Heart right ventricle (tissue), 16 donors: ENCODE measurements around the gene NLGN3. TPM values are rescaled to one million over a fixed set of nuclear protein-coding genes. Genes with fewer than 3 reads are reported as not detected.
A peak's percentile ranks its signal among the peaks of the same experiment; 100 is the strongest.

Experiments
- ATAC-seq, 8 donors: fragments of 200-7000 bp; cut with Tn5 transposase; one replicate each; pipeline ENCODE4 v1.9.1; 2020; ENCODE audit warnings: mild to moderate bottlenecking in 8 of 8, moderate library complexity in 8 of 8, moderate number of reproducible peaks in 1 of 8
- DNase-seq, 2 donors: peaks; one replicate each; pipeline ENCODE4 v3.0.0-alpha.2; 2020
- H3K27ac ChIP-seq, 10 donors: fragments of 200-600 bp; sonication (generic) in 2 of 10; one replicate each; pipeline versions ENCODE4 v1.5.0 to v1.8.0; 2020 to 2022; ENCODE audit warnings: mild to moderate bottlenecking in 3 of 10
- H3K27me3 ChIP-seq, 7 donors: fragments of 200-600 bp; one replicate each; pipeline ENCODE4 v1.8.0; 2021 to 2022; ENCODE audit warnings: mild to moderate bottlenecking in 2 of 7
- H3K36me3 ChIP-seq, 9 donors: fragments of 200-600 bp; sonication (generic) in 1 of 9; one replicate each; pipeline versions ENCODE4 v1.5.0 to v1.8.0; 2020 to 2022; ENCODE audit warnings: mild to moderate bottlenecking in 2 of 9
- H3K4me1 ChIP-seq, 9 donors: fragments of 200-600 bp; sonication (generic) in 1 of 9; one replicate each; pipeline versions ENCODE4 v1.5.0 to v1.8.0; 2020 to 2022; ENCODE audit warnings: mild to moderate bottlenecking in 4 of 9
- H3K4me3 ChIP-seq, 10 donors: fragments of 200-600 bp; sonication (generic) in 2 of 10; one replicate each; pipeline versions ENCODE4 v1.5.0 to v1.8.0; 2020 to 2022; ENCODE audit warnings: mild to moderate bottlenecking in 7 of 10, moderate library complexity in 2 of 10
- H3K9me3 ChIP-seq, 11 donors: fragments of 200-600 bp in 10 of 11; sonication (generic) in 2 of 11; one replicate each; pipeline versions ENCODE4 v1.5.0 to v1.8.0; 2013 to 2022; ENCODE audit warnings: mild to moderate bottlenecking in 2 of 11, control low read depth in 1 of 11, moderate library complexity in 1 of 11
- CTCF ChIP-seq, 9 donors: fragments of 200-600 bp; sonication (generic) in 2 of 9; IDR thresholded peaks; one replicate each; pipeline versions ENCODE4 v1.5.0 to v1.8.0; 2021 to 2022; ENCODE audit warnings: antibody characterized with exemption in 9 of 9, mild to moderate bottlenecking in 5 of 9, moderate library complexity in 1 of 9
- WGBS, 2 donors: extraction: QIAGEN DNeasy Blood & Tissue Kit; methylation state at CpG; one replicate each; pipeline ENCODE4 v1.1.7; 2013; ENCODE audit warnings: inconsistent platforms in 1 of 2; 5-methylcytosine and 5-hydroxymethylcytosine counted together
- intact Hi-C, 10 donors: fragments of 100-400 bp; cut with DNase I; formaldehyde crosslinking; loops; one replicate each; pipeline versions ENCODE4 v1.11.1 to v1.14.2; 2022
- long read RNA-seq, 3 donors: library from polyadenylated mRNA; unstranded; transcript quantifications; one replicate each; pipeline ENCODE4 v2.0.0, GENCODE V29; 2020 to 2021
- polyA plus RNA-seq, 2 donors: library from polyadenylated mRNA; stranded (reverse); fragments of 200-250 nt; gene quantifications; one replicate each; pipeline ENCODE4 v1.2.3, GENCODE V29; 2013
- total RNA-seq, 10 donors: library from RNA; stranded (reverse); fragmentation: NEBNext Ultra II Directional in 3 of 10; extraction: Animal tissue kit (Norgen Biotek cat#: 25700) in 3 of 10; gene quantifications; one replicate each; pipeline versions ENCODE4 v1.2.1 to v1.2.4, GENCODE V29; 2021 to 2023
- donor health status: Arrhythmogenic right ventricular cardiomyopathy.
- donor health status: ischemic (EF 13 %, LVEDD 7.1; RV severe dilation, severe dysfunction).
- donor health status: healthy with polysubstance abuse.
- donor health status: DM: no; HTN: yes; CAD: no.
- donor health status: DM: no; HTN: no; CAD: no.
- donor health status: ischemic (EF 25% LVEDD 6.9; RV normal size, moderate dysfunction).
- donor health status: ischemic (EF 25% LVEDD 5.7; RV mildly dilated, moderate dysfunction).
- donor health status: healthy.
- donor health status: DM: yes; HTN: yes; CAD: no.
- donor health status: Ischemic cardiomyopathy.
- donor health status: ischemic (EF 35%, LVEDD 5.7; RV mildly dilated, moderate dysfunction).
- donor health status: nonischemic (EF 11% LVEDD 7.7; RV severe dilation, severe dysfunction).
- donor health status: DM: yes; HTN: yes; CAD: no.
- donor health status: PGD.
- donor health status: ischemic (EF 29% LVEDD 5.4; RV normal size, mild dysfunction).
- donor health status: nonischemic (EF 23%, LVEDD 6.1; RV moderate dilation, normal function).

The NLGN3 gene
- total RNA-seq (under 1 TPM; 0.23 to 0.94 (median 0.55) TPM), polyA plus RNA-seq (under 1 TPM; 0.16 to 0.51 TPM)
- long read RNA-seq, donor 1, result 0 reads
- long read RNA-seq, donor 2, partial matches to known transcripts, result 0 of 1 reads
- long read RNA-seq, donor 2, other reads (novel, unspliced or antisense), result 1 of 1 reads
- long read RNA-seq, donor 3, partial matches to known transcripts, result 0 of 1 reads
- long read RNA-seq, donor 3, other reads (novel, unspliced or antisense), result 1 of 1 reads

- DNase-seq (peak in 1 of 2 donors; percentile 14), ATAC-seq (peak in 2 of 8 donors; percentile 14 to 59)
- H3K4me1 ChIP-seq, result peaks cover 0 to 25% (median 5%) of the 10 kb centered on the region in 9 donors
- intact Hi-C loops, result no loop called here
- peak within 1 kb of the TSS in 6 of 10 donors; percentile 24 to 37 (median 32) for H3K4me3 ChIP-seq
- TF ChIP-seq CTCF (IDR thresholded peaks at IDR 0.05), result no peak
- H3K27ac ChIP-seq, result no peak within 1 kb of the TSS
- peaks cover 0 to 7% (median 0%) of the 10 kb centered on the region in 7 donors for H3K27me3 ChIP-seq
- 5 to 6% methylated on average over 18 to 28 of the region's 28 CpGs for WGBS, 2 donors
- H3K9me3 ChIP-seq, result no peaks in the 10 kb centered on the region
- H3K36me3 ChIP-seq, result peaks cover 0 to 31% (median 0%) of the 10 kb centered on the region in 9 donors
Observed at GRCh38 chrX:71144651-71145050, at the start of gene NLGN3. Gene NLGN3, plus strand, starts transcription at chrX:71144841. Its CDS starts 2,909 bp downstream, at chrX:71147750.

- Histone ChIP-seq H3K4me3 (peak overlapping the region; percentile 14 to 67 (median 62)), H3K9me3 (no peaks in the 10 kb centered on the region), H3K4me1 (peaks cover 0 to 20% (median 9%) of the 10 kb centered on the region in 9 donors), H3K36me3 (no peaks in the 10 kb centered on the region), H3K27ac (peak overlapping the region in 2 of 10 donors; percentile 71 to 77), H3K27me3 (peaks cover 0 to 33% (median 0%) of the 10 kb centered on the region in 7 donors)
- ATAC-seq (peak in 1 of 8 donors; percentile 4), DNase-seq (no peak)
- intact Hi-C loops, result loop anchor here in 2 of 10 donors (5.0 kb wide), 2 partner anchors 37 to 87 kb away; no protein-coding TSS in a partner anchor
- 11 to 16% methylated on average over 6 of the region's 6 CpGs for WGBS, 2 donors
- TF ChIP-seq CTCF (IDR thresholded peaks at IDR 0.05), result no peak
Observed at GRCh38 chrX:71095033-71095432, 49.6 kb upstream of the NLGN3 start.

GRCh38 chrX:71095555-71095980 lies 49.1 kb upstream of the NLGN3 start, which contains the start of gene FOXO4:
Gene FOXO4, plus strand, starts transcription at chrX:71095851. Its CDS starts 678 bp downstream, at chrX:71096529.
- Histone ChIP-seq H3K4me3 (peak within 1 kb of the TSS; percentile 41 to 67 (median 62)), H3K27ac (peak within 1 kb of the TSS in 9 of 10 donors; percentile 6 to 77 (median 48)), H3K36me3 (no peaks in the 10 kb centered on the region), H3K4me1 (peaks cover 0 to 20% (median 9%) of the 10 kb centered on the region in 9 donors), H3K9me3 (no peaks in the 10 kb centered on the region), H3K27me3 (peaks cover 0 to 33% (median 0%) of the 10 kb centered on the region in 7 donors)
- peak; percentile 94 to 97 (median 96) for ATAC-seq
- intact Hi-C loops, result loop anchor here in 2 of 10 donors (5.0 kb wide), 2 partner anchors 37 to 87 kb away; no protein-coding TSS in a partner anchor
- WGBS, 2 donors, result 0 to 1% methylated on average over 17 to 28 of the region's 29 CpGs
- peak; percentile 90 to 92 for DNase-seq
- no peak for TF ChIP-seq CTCF (IDR thresholded peaks at IDR 0.05)

DNA sequence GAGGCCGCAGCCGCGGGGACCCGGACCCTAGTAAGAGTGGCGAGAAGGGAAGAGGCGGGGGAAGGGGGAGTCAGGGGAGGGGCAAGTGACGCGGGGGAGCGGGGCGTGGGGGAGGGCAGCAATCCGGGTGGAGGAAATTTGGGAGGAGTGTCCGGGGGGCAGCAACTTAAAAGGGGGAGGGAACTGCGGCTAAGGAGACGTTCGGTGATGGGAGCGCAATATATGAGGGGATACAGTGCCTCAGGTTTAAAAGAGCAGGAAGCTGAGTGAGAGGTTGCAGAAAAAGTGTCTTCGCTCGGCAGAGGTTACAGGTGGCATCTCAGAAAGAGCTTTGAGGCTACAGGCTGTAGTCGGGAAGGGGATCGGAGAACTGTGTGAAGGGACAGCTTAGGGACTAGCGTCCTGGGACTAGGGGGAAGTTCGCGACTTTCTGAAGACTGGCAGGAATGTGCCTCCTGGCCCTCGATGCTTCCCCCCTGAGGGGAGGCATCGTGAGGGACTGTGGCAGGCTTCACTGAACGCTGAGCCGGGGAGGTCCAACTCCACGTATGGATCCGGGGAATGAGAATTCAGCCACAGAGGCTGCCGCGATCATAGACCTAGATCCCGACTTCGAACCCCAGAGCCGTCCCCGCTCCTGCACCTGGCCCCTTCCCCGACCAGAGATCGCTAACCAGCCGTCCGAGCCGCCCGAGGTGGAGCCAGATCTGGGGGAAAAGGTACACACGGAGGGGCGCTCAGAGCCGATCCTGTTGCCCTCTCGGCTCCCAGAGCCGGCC lies 48.5 kb upstream of the NLGN3 start:
- intact Hi-C loops, result loop anchor here in 2 of 10 donors (5.0 kb wide), 2 partner anchors 36 to 86 kb away; no protein-coding TSS in a partner anchor
- peak overlapping the region; percentile 41 to 67 (median 62) for H3K4me3 ChIP-seq
- DNase-seq (no peak), ATAC-seq (peak; percentile 77 to 91 (median 87))
- H3K36me3 ChIP-seq, result peaks cover 0 to 4% (median 0%) of the 10 kb centered on the region in 9 donors
- H3K4me1 ChIP-seq, result peaks cover 0 to 20% (median 9%) of the 10 kb centered on the region in 9 donors
- WGBS, 2 donors, result 0 to 1% methylated on average over 41 to 44 of the region's 46 CpGs
- no peaks in the 10 kb centered on the region for H3K9me3 ChIP-seq
- no peak for TF ChIP-seq CTCF (IDR thresholded peaks at IDR 0.05)
- H3K27ac ChIP-seq, result peak overlapping the region in 9 of 10 donors; percentile 6 to 77 (median 48)
- H3K27me3 ChIP-seq, result peaks cover 0 to 33% (median 0%) of the 10 kb centered on the region in 7 donors
